ENCODE results near the gene F7. TPM values are rescaled to one million over a fixed set of nuclear protein-coding genes. Genes with fewer than 3 reads are reported as not detected.

The F7 gene
- total RNA-seq, 2 donors from 2014 or later, result 0.20 TPM; not detected in 1

- no peak for TF ChIP-seq CTCF (IDR thresholded peaks at IDR 0.05)
- peaks cover 23% of the 10 kb centered on the region for H3K36me3 ChIP-seq
Measured at GRCh38 chr13:113086031-113086750, 19.4 kb upstream of the F7 start.

GRCh38 chr13:113086991-113087922 lies 18.3 kb upstream of the F7 start:
- Histone ChIP-seq H3K27ac (no peak overlapping the region), H3K4me1 (peaks cover 0 to 7% of the 10 kb centered on the region in 2 donors), H3K27me3 (no peaks in the 10 kb centered on the region), H3K9me3 (no peaks in the 10 kb centered on the region), H3K4me3 (no peak overlapping the region), H3K36me3 (peaks cover 23% of the 10 kb centered on the region)
- TF ChIP-seq CTCF (IDR thresholded peaks at IDR 0.05), result no peak
- no peak for DNase-seq (ENCODE audit: low spot score)

More at GRCh38 chr13:113086031-113086750, 19.4 kb upstream of the F7 start:
- Histone ChIP-seq H3K27ac (no peak overlapping the region), H3K4me1 (peaks cover 0 to 7% of the 10 kb centered on the region in 2 donors), H3K4me3 (no peak overlapping the region), H3K9me3 (no peaks in the 10 kb centered on the region), H3K27me3 (no peaks in the 10 kb centered on the region)
- DNase-seq (ENCODE audit: low spot score), result no peak

- no peak for DNase-seq (ENCODE audit: low spot score)
- no peaks in the 10 kb centered on the region for H3K27me3 ChIP-seq
- no peaks in the 10 kb centered on the region for H3K9me3 ChIP-seq
- no peak overlapping the region for H3K27ac ChIP-seq
- no peak overlapping the region for H3K4me3 ChIP-seq
- no peak for TF ChIP-seq CTCF (IDR thresholded peaks at IDR 0.05)
- H3K4me1 ChIP-seq, result peaks cover 0 to 6% of the 10 kb centered on the region in 2 donors
- H3K36me3 ChIP-seq, result peaks cover 23% of the 10 kb centered on the region
Measured at GRCh38 chr13:113087923-113088690, 17.5 kb upstream of the F7 start.

- Histone ChIP-seq H3K27me3 (no peaks in the 10 kb centered on the region), H3K9me3 (no peaks in the 10 kb centered on the region), H3K36me3 (peaks cover 23% of the 10 kb centered on the region), H3K4me3 (no peak overlapping the region), H3K4me1 (peaks cover 0 to under 1% of the 10 kb centered on the region in 2 donors), H3K27ac (no peak overlapping the region)
- no peak for DNase-seq (ENCODE audit: low spot score)
- no peak for TF ChIP-seq CTCF (IDR thresholded peaks at IDR 0.05)
Measured at GRCh38 chr13:113088691-113089020, 16.9 kb upstream of the F7 start.

GRCh38 chr13:113089693-113090414 lies 15.7 kb upstream of the F7 start:
- Histone ChIP-seq H3K4me1 (no peaks in the 10 kb centered on the region), H3K27ac (no peak overlapping the region), H3K9me3 (no peaks in the 10 kb centered on the region), H3K4me3 (no peak overlapping the region), H3K36me3 (peaks cover 23% of the 10 kb centered on the region), H3K27me3 (no peaks in the 10 kb centered on the region)
- no peak for DNase-seq (ENCODE audit: low spot score)
- no peak for TF ChIP-seq CTCF (IDR thresholded peaks at IDR 0.05)
